Peyer's patch (tissue), 4 donors: Measurements from ENCODE around the gene GNAT2.

Experiments used
- CTCF ChIP-seq, 6 experiments: fragments of 450-650 bp in 4 of 6; fragments of 200-600 bp in 2 of 6; sonication (generic) in 1 of 6; IDR thresholded peaks; one replicate each; pipeline ENCODE4 v1.5.1; 2017 to 2019; ENCODE audit warnings: antibody characterized with exemption in 6 of 6, mild to moderate bottlenecking in 3 of 6, moderate library complexity in 1 of 6
- POLR2A ChIP-seq, 2 donors: fragments of 450-650 bp; IDR thresholded peaks; one replicate each; pipeline ENCODE4 v1.5.1; 2017; ENCODE audit warnings: antibody characterized with exemption in 2 of 2, mild to moderate bottlenecking in 2 of 2, moderate library complexity in 2 of 2

- TF ChIP-seq CTCF (IDR thresholded peaks at IDR 0.05), result no peak
- TF ChIP-seq POLR2A (IDR thresholded peaks at IDR 0.05), result no peak
Observed at GRCh38 chr1:109650609-109651008, 31.2 kb upstream of the GNAT2 start.
